ENCODE data around the gene ST3GAL3. TPM values are rescaled to one million over a fixed set of nuclear protein-coding genes. Genes with fewer than 3 reads are reported as not detected.

Gene ST3GAL3
- total and polyA plus RNA-seq, 3 experiments from 2014 or later, result 9.7 to 10.1 (median 9.7) TPM

DNA sequence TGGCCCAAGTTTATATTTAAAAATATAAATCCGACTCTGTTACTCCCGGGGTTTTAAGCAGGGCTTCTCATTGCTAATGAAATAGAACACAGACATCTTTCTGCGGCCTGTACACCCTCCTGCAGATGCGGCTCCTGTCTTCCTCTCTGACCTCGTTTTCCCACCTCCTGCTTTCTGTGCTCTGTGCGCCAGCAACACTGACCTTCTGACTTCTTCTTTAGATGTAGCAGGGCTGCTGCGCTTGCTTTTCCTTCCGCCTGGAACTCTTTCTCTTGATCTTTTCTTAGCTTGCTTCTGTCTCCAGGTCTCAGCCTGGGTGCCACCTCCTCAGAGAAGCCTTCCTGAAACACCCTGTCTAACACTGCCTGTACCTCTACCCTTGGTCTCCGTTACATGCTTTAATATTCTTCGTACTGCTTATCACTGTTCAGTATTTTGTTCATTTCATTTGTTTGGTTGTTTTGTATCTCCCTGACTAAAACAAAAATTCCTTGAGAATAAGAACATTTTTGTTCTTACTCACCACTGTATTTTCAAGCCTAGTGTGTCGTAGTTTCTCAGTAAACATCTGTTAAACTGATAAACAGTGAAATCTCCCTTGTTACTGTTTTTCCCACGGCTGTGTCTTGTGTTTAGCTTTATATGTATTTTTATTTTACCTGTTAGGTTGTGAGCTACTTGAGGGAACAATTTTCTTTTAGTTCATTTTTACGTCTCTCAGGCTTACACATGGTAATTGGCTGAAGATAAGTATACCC is 79.0 kb downstream of the ST3GAL3 start:
- no peaks in the 10 kb centered on the region for H3K27me3 ChIP-seq (ENCODE audit: insufficient read depth, low read length, poor library complexity, severe bottlenecking)
- H3K27ac ChIP-seq (ENCODE audit: low read depth, low read length), result no peak overlapping the region
- ChIA-PET CTCF (interaction anchor here (1.0 kb wide), 1 partner anchor 149 kb away, joined by 3 read pairs; no protein-coding TSS in a partner anchor), POLR2A (no interaction called here)
- peaks cover 0 to 11% (median 8%) of the 10 kb centered on the region in 3 donors for H3K4me1 Mint-ChIP-seq
- H3K4me3 Mint-ChIP-seq, result no peak overlapping the region
- H3K27ac Mint-ChIP-seq, result no peak overlapping the region
- H3K9me3 Mint-ChIP-seq, result peaks cover 0 to 2% (median 0%) of the 10 kb centered on the region in 5 donors
- no peaks in the 10 kb centered on the region for H3K36me3 ChIP-seq (ENCODE audit: insufficient read depth, low read length)
- H3K27me3 Mint-ChIP-seq, result no peaks in the 10 kb centered on the region
- DNase-seq, result no peak
- peaks cover 14% of the 10 kb centered on the region for H3K4me1 ChIP-seq (ENCODE audit: insufficient read depth, low read length)
- H3K36me3 Mint-ChIP-seq, result peaks cover 2 to 13% (median 6%) of the 10 kb centered on the region in 3 donors
- H3K9me3 ChIP-seq (ENCODE audit: low read length), result no peaks in the 10 kb centered on the region
- H3K4me3 ChIP-seq (ENCODE audit: low read length), result no peak overlapping the region

DNA sequence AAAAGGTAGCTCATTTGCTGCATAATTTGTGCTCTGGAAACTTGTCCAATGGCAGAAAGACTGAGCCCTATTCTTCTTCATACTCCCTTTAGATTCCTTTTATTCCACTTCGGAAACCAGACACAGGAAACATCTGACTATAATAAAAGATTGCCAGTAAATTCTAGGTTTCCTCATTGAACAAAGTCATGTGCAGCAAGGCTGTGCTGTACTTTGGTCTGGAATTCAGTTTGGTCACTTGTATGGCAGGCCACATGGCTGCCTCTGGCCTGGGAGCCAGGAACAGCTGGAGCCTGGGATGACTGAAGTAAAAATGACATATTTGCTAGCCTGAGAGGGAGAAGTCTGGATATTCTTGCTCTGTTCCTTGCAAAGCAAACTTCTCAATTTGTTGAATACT is 79.6 kb downstream of the ST3GAL3 start:
- no peaks in the 10 kb centered on the region for H3K9me3 ChIP-seq (ENCODE audit: low read length)
- Mint-ChIP-seq H3K27ac (no peak overlapping the region), H3K36me3 (peaks cover under 1 to 10% (median 6%) of the 10 kb centered on the region in 3 donors), H3K4me3 (no peak overlapping the region), H3K27me3 (no peaks in the 10 kb centered on the region), H3K4me1 (peaks cover 0 to 11% (median 8%) of the 10 kb centered on the region in 3 donors), H3K9me3 (no peaks in the 10 kb centered on the region)
- no peak overlapping the region for H3K27ac ChIP-seq (ENCODE audit: low read depth, low read length)
- H3K36me3 ChIP-seq (ENCODE audit: insufficient read depth, low read length), result no peaks in the 10 kb centered on the region
- no peak for DNase-seq
- H3K4me1 ChIP-seq (ENCODE audit: insufficient read depth, low read length), result peaks cover 14% of the 10 kb centered on the region
- ChIA-PET POLR2A (no interaction called here), CTCF (interaction anchor here (1.0 kb wide), 1 partner anchor 148 kb away, joined by 3 read pairs; no protein-coding TSS in a partner anchor)
- H3K4me3 ChIP-seq (ENCODE audit: low read length), result no peak overlapping the region
- no peaks in the 10 kb centered on the region for H3K27me3 ChIP-seq (ENCODE audit: insufficient read depth, low read length, poor library complexity, severe bottlenecking)

DNA sequence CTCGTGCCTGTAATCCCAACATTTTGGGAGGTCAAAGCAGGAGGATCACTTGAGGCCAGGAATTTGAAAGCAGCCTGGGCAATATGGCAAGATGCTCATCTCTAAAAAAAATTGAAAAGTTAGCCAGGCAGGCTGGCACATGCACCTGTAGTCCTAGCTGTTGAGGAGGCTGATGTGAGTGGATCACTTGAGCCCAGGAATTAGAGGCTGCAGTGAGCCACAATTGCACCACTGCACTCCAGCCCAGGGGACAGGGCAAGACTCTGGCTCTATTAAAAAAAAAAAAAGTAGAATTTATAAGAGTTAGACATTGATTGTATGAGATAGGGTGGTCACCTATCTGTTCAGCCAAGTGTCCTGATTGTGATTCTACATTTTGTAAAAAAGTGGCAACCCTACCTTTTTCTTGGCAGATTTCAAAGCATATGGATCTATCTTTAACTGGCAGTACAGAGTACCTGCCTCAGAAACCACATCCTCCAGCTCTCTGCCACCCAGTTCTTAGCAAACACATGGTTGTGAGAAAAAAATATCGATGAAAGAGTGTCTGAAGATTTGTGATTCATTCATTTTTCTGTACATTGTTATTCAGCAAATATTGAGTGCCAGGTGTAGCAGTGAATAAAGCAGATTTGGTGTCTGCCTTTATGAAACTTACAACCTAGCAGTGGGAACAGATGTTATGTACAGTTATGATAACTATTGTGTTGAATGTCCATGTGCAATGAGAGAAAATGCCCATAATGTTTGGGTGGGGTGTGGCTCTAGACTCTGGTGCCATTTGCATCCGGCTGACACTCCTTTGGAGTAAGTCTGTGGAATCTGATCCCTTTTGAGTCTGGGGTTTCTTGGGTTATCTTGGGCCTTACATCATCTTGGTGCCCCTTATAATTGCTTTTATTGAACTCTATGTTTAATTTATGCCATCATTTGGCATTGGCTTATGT is 82.5 kb downstream of the ST3GAL3 start:
- Histone ChIP-seq H3K27ac (ENCODE audit: low read depth, low read length) (no peak overlapping the region), H3K4me3 (ENCODE audit: low read length) (no peak overlapping the region), H3K4me1 (ENCODE audit: insufficient read depth, low read length) (peaks cover 14% of the 10 kb centered on the region), H3K36me3 (ENCODE audit: insufficient read depth, low read length) (no peaks in the 10 kb centered on the region), H3K27me3 (ENCODE audit: insufficient read depth, low read length, poor library complexity, severe bottlenecking) (no peaks in the 10 kb centered on the region), H3K9me3 (ENCODE audit: low read length) (no peaks in the 10 kb centered on the region)
- no peaks in the 10 kb centered on the region for H3K9me3 Mint-ChIP-seq
- ChIA-PET POLR2A (no interaction called here), CTCF (no interaction called here)
- no peaks in the 10 kb centered on the region for H3K27me3 Mint-ChIP-seq
- H3K27ac Mint-ChIP-seq, result peak overlapping the region in 2 of 8 donors; percentile 20 to 24
- peak in 2 of 5 donors; percentile 1 to 42 for DNase-seq
- peaks cover 0 to 11% (median 8%) of the 10 kb centered on the region in 3 donors for H3K4me1 Mint-ChIP-seq
- H3K4me3 Mint-ChIP-seq, result no peak overlapping the region
- H3K36me3 Mint-ChIP-seq, result peaks cover 7 to 10% (median 8%) of the 10 kb centered on the region in 3 donors

DNA sequence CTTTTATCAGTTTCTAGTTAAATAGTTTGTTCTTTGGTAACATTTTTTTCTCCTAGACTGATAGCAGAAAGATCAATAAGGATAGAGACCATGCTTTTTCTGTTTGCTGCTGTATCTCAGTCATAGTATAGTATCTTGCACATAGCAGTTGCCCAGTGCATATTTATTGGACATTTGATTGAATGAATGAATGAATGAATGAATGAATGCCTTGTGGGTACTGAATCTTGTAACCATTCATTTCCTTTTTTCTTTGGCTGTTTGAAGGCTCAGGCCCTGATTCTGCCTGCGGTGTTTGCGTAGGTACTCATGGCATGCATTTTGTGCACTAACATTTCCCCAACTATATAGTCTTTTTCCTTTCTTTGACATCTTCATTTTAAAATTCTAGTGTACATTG is 83.9 kb downstream of the ST3GAL3 start:
- no peaks in the 10 kb centered on the region for H3K36me3 ChIP-seq (ENCODE audit: insufficient read depth, low read length)
- H3K4me1 ChIP-seq (ENCODE audit: insufficient read depth, low read length), result peaks cover 14% of the 10 kb centered on the region
- no peaks in the 10 kb centered on the region for H3K9me3 ChIP-seq (ENCODE audit: low read length)
- CTCF ChIA-PET, result no interaction called here
- Mint-ChIP-seq H3K27ac (peak overlapping the region in 3 of 8 donors; percentile 49 to 61 (median 56)), H3K27me3 (no peaks in the 10 kb centered on the region), H3K4me3 (no peak overlapping the region), H3K4me1 (peaks cover 0 to 11% (median 8%) of the 10 kb centered on the region in 3 donors), H3K36me3 (peaks cover 8 to 18% (median 9%) of the 10 kb centered on the region in 3 donors), H3K9me3 (no peaks in the 10 kb centered on the region)
- no peak overlapping the region for H3K27ac ChIP-seq (ENCODE audit: low read depth, low read length)
- POLR2A ChIA-PET, result no interaction called here
- no peak for DNase-seq
- H3K4me3 ChIP-seq (ENCODE audit: low read length), result no peak overlapping the region
- H3K27me3 ChIP-seq (ENCODE audit: insufficient read depth, low read length, poor library complexity, severe bottlenecking), result no peaks in the 10 kb centered on the region

DNA sequence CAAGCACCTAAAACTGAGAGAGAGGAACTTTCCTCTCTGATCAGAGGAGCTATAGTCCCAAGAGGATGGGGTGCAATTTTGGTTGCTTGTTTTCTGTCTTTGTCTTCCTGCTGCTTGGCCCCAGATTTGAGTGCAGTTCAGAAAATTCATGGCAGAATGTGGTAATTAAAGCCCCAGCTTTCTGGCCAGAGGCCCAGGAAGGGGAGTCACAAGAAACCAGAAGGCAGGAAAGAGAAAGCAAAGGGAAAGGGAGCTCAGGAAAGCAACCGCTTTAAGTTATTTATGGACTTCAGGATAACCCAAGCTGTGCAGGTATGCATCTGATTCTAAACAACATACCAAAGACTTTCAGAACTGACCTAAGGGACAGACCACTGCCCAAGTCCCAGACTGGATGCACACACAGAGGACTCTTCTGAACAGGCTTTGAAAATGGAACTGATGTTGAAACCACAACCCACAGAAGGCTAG is 88.8 kb downstream of the ST3GAL3 start:
- Histone ChIP-seq H3K27ac (ENCODE audit: low read depth, low read length) (no peak overlapping the region), H3K9me3 (ENCODE audit: low read length) (no peaks in the 10 kb centered on the region), H3K4me3 (ENCODE audit: low read length) (no peak overlapping the region), H3K4me1 (ENCODE audit: insufficient read depth, low read length) (no peaks in the 10 kb centered on the region), H3K36me3 (ENCODE audit: insufficient read depth, low read length) (no peaks in the 10 kb centered on the region), H3K27me3 (ENCODE audit: insufficient read depth, low read length, poor library complexity, severe bottlenecking) (no peaks in the 10 kb centered on the region)
- Mint-ChIP-seq H3K9me3 (no peaks in the 10 kb centered on the region), H3K27me3 (no peaks in the 10 kb centered on the region), H3K4me3 (no peak overlapping the region), H3K27ac (no peak overlapping the region), H3K4me1 (no peaks in the 10 kb centered on the region), H3K36me3 (peaks cover 14 to 35% (median 23%) of the 10 kb centered on the region in 3 donors)
- DNase-seq, result no peak
- POLR2A ChIA-PET, result no interaction called here
- CTCF ChIA-PET, result no interaction called here

DNA sequence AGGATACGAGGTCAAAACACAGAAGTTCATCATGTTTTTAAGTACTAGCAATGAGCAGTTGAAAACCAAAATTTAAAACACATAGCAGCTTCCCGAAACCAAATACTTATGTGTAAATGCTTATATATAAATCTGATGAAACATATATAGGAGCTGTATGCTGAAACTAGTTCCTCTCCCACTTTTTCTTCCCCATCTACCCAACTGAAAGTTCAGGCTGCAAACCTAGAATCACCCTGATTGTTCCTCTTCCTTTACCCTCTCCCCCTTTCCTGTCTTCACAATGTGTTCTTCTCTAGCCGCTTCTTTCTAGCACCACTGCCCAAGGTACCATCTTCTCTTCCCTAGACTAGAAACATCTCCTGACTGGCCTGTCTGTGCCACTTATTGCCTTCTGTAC is 90.6 kb downstream of the ST3GAL3 start:
- H3K4me3 Mint-ChIP-seq, result no peak overlapping the region
- no peaks in the 10 kb centered on the region for H3K4me1 Mint-ChIP-seq
- POLR2A ChIA-PET, result no interaction called here
- H3K27ac Mint-ChIP-seq, result no peak overlapping the region
- H3K4me1 ChIP-seq (ENCODE audit: insufficient read depth, low read length), result no peaks in the 10 kb centered on the region
- H3K9me3 Mint-ChIP-seq, result no peaks in the 10 kb centered on the region
- no peaks in the 10 kb centered on the region for H3K9me3 ChIP-seq (ENCODE audit: low read length)
- peaks cover 10 to 35% (median 15%) of the 10 kb centered on the region in 3 donors for H3K36me3 Mint-ChIP-seq
- no peaks in the 10 kb centered on the region for H3K27me3 Mint-ChIP-seq
- no peaks in the 10 kb centered on the region for H3K36me3 ChIP-seq (ENCODE audit: insufficient read depth, low read length)
- CTCF ChIA-PET, result no interaction called here
- no peak overlapping the region for H3K4me3 ChIP-seq (ENCODE audit: low read length)
- no peaks in the 10 kb centered on the region for H3K27me3 ChIP-seq (ENCODE audit: insufficient read depth, low read length, poor library complexity, severe bottlenecking)
- H3K27ac ChIP-seq (ENCODE audit: low read depth, low read length), result no peak overlapping the region
- DNase-seq, result no peak

DNA sequence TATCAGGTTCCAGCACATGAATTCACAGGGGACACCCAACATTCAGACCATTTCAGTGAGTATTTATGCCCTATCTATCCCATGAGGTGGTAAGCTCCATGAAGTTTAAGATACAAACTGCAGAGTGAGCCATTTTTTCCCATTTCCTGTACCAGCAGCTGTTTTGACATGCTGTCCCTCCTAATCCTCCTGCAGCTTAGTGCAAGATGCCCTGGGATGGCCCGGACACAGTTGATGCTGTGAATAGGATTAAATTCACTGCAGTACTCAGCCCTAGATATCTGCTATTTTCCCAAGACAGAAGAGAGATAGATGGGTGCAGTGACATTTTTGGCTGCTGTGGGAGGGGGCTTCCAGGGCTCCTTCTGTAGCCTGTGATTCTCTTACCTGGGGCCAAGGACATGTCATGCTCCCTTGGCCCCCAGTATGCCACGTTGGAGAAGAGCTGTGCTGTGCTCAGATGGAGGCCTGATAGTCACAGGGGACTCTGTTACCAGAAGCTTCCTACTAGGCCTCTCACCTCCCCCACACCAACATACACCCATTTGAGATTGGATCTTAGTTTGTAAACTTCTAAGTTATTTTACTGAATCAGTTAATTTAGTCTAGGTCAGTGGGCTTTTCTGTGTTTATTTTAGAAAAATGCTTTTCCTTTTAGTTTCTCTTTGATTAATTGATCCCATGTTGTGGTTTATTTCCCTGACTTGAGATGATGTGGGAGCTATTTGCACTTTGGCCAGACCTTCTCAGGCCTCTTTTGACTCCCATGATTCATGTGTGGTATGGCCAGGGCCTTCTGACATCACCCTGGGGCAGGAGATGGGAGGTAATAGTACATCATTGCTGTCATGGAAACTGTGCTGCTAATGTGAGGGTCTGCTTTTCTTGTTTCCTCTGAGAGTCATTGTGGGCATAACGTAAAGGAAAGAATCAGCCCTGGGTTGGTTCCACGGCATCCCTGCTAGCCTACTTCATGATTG is 92.6 kb downstream of the ST3GAL3 start:
- no peak overlapping the region for H3K4me3 Mint-ChIP-seq
- no peak overlapping the region for H3K27ac Mint-ChIP-seq
- no peaks in the 10 kb centered on the region for H3K27me3 Mint-ChIP-seq
- no peak overlapping the region for H3K4me3 ChIP-seq (ENCODE audit: low read length)
- H3K36me3 ChIP-seq (ENCODE audit: insufficient read depth, low read length), result no peaks in the 10 kb centered on the region
- POLR2A ChIA-PET, result no interaction called here
- DNase-seq, result no peak
- no peaks in the 10 kb centered on the region for H3K9me3 ChIP-seq (ENCODE audit: low read length)
- no peaks in the 10 kb centered on the region for H3K27me3 ChIP-seq (ENCODE audit: insufficient read depth, low read length, poor library complexity, severe bottlenecking)
- H3K36me3 Mint-ChIP-seq, result peaks cover 10 to 35% (median 14%) of the 10 kb centered on the region in 3 donors
- H3K27ac ChIP-seq (ENCODE audit: low read depth, low read length), result no peak overlapping the region
- no peaks in the 10 kb centered on the region for H3K4me1 Mint-ChIP-seq
- H3K9me3 Mint-ChIP-seq, result no peaks in the 10 kb centered on the region
- no peaks in the 10 kb centered on the region for H3K4me1 ChIP-seq (ENCODE audit: insufficient read depth, low read length)
- CTCF ChIA-PET, result no interaction called here
